GM18505 (cell line): ENCODE results near the gene ALDOB.

ENCODE experiments used
- ATAC-seq: cut with Tn5 transposase; IDR thresholded peaks from one replicate; pipeline ENCODE4 v1.9.1; 2021; ENCODE audit not compliant: unreplicated experiment
- POLR2A ChIP-seq: IDR thresholded peaks from 4 replicates; pipeline ENCODE4 v1.6.1; 2011; ENCODE audit warnings: borderline replicate concordance; ENCODE audit not compliant: insufficient read depth, insufficient read length; ENCODE audit errors: extremely low read depth

The ALDOB gene

DNA sequence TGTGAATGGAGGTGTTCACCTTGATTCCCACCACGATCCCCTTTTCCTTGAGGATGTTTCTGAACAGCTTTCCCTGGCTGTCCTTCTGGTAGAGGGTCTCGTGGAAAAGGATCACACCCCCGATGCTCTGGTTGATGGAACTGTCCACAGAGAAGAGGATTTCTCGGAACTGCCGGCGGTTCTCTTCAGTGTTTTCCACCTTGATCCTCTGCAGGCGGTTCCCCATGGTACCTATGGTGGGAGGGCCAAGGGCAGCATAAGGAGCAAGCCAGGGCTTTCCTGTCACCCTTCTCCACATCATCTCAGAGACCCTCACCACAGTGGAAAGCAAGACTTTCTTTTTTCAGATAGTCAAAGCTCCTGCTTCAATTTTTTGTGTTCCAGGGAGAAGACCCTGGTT lies 5.8 kb downstream of the ALDOB start:
- no peak for ATAC-seq
- TF ChIP-seq POLR2A, result no peak

DNA sequence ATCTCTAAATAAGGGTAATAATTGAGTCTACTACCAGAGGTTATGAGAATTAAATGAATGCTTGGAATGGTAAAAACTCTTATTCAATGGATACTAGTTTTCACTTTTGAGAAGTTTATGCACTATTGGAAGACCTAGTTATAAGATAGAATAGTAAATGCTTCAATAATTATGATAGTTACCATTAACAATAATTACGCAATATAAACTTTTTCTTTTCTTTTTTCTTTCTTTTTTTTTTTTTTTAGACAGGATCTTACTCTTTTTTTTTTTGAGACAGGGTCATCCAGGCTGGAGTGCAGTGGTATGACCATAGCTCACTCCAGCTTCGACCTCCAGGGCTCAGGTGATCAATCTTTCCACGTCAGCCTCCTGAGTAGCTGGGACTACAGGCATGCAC lies 6.7 kb downstream of the ALDOB start:
- no peak for TF ChIP-seq POLR2A
- ATAC-seq, result no peak

DNA sequence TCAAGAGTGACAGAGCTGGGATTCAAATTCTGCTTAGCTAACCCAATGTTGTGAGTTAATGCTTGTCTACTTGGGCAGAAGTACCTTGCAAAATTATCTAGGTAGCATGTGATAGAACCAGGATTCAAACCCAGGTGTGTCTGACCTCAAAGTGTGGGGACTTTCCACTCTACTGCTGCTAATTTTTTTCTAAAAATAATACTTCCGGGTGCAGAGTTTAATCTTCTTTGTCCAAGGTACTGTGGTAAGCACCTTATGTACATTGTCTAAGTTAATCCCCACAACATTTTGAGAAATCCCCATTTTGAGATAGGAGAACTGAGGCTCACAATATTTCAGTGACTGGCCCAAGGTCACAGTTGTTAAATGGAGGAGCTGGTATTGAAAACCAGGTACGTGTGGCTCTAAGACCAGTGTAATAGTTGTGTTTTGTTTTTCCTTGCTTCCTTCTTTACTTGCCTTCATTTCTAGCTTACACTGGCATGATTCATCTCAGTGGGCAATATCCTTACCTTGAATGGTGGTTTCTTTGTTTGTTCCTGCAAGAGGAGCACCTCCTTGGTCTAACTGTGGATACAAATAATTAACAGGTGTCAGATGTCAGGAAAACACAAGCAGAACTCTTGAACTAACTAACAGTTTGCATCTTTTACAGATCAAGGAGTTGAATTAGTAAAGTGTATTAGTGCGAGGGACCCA lies 7.5 kb downstream of the ALDOB start:
- no peak for ATAC-seq
- no peak for TF ChIP-seq POLR2A

DNA sequence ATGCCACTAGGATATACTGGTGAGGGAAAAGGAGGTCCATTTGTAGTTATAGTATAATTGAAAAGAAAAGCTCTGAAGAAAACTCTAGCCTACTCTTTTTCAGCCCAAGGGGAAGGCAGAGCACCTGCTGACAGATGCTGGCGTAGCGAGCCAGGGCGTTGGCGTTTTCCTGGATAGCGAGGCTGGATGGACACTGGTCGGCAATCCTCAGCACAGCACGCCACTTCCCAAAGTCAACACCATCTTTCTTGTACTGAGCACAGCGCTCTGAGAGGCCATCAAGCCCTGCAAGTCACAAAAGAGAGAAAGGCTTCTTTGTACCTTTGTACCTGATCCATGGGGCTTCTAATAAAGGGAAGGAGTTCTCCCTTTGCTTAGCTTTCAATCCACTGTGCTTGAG lies 8.2 kb downstream of the ALDOB start:
- no peak for TF ChIP-seq POLR2A
- no peak for ATAC-seq

DNA sequence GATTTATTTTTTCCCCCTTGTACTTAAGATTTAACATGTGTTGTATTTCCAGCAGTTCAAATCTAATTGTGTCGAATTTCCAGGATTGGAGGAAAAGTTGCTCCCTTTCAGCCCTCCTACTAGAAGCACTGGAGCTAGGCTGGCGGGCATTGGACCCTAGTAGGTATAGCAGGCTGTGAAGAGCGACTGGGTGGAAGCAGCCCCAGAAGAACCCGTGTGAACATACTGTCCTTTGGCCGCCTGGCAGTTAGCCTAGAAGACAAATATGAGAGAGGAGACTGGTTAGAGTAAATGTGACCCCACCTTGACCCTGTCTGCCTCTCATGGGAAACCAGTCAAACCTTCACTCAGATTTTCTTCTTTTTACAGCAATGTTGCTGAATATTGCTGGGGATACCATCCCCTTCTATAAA lies 13.9 kb downstream of the ALDOB start:
- TF ChIP-seq POLR2A, result no peak
- ATAC-seq, result no peak

DNA sequence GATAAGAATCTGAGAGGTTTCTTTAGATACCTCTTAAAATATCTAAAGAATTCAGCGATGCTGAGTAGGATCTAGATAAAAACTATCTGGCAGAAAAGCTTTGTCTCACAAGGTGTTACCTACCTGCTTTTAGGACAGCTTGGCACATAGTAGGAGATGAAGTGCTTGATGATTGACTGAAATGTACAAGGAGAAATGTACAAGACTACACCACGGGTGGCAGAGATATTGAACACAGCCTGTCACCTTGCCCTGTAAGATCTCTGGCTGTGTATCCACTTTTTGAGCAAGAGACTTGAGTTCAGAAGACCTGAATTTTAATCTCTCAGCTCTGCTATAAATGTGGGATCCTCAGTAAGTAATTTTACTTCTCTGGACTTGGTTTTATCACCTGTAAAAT lies 15.7 kb downstream of the ALDOB start:
- ATAC-seq, result no peak
- TF ChIP-seq POLR2A, result no peak

DNA sequence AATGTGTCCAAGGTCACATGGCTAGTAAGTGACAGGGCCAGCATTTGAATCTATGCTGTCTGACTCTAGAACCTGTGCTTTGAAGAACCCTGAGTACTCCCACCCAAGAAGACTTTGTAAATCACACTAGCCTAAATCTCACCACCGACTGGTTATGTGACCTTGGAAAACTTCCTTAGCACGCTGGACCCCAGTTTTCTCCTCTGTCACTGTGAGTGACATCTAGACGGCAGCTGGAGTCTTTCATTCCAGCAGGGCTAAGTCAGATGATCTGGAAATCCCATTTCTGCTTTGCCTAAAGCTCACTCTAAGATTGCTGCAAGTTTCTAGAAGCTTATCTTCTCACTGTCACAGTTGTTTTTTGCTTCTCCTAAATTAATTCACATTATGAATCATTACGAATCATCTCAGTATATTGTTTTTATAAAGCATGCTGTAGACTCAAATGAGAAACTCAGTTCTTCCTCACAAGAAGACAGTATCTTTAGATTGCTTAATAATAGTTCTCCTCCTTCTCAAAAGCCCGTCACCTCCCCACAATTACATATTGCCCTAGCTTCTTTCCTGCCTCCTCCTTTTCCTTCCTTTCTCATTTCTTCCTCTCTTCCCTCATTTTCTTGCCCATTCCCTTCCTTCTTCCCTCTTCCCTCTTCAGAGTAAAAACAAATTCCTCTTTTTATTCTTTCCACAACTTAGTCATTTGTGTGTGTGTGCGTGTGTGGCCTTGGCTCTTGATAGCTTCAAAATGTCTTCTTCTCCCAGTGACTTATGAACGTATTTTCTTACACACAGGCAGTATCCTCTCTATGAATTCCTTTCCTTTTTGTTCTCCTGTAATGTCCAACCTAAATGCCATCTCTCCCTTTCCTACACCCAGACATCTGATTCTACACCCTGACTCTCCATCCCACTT lies 16.8 kb downstream of the ALDOB start:
- no peak for TF ChIP-seq POLR2A
- ATAC-seq, result no peak

DNA sequence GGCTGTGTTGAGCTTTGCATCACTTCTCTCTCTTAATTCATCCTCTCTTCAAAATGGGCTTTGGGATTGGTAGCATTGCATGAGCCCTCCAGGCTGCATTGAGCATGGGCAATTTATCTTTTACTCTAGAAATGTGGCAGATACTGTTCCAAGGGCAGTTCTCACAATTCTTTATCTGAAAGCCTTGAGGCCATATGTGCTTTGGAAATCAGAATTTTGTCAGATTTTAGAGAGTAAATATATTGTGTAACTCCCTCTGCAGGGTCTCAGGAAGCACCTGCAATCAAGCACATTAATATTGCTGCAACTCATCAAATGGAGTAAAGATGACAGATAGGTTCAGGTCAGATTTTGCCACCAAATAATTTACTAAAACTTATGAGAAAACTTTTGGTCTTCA lies 17.6 kb downstream of the ALDOB start:
- no peak for TF ChIP-seq POLR2A
- ATAC-seq, result no peak

DNA sequence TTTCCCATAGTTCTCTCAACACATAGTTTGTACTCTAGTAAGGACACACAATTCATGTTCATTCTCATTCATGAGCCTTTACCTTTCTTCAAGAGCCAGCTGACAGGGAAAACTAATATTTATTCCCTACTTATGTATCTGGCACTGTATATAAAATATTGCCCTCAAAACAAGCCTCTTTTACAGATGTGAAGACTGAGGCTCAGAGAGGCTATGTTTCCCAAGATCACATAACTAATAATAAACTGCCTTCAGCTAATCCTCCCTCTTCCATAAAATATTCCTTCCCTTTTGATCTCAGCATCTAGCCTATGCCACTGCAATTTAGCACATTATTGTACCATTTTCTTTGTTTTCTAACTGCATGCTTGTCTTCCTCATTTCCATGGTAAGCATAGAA lies 18.2 kb downstream of the ALDOB start:
- no peak for ATAC-seq
- no peak for TF ChIP-seq POLR2A

DNA sequence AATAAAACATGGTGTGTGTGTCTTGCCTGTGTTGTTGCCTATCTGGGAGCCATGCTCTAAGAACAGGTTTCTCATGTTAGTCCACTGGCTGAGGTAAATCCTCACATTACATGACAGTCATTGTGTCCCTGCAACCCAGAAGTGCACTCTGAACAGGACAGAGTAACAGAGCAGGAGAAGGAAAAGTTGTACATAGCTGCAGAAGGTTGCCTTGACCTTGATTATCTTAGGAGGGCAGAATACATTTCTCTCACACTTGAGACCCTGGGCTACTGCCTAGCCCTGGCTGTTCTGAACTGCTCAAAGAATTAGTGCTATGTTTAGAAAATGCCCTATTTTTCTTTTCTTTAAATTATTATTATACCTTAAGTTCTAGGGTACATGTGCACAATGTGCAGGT lies 20.0 kb downstream of the ALDOB start:
- no peak for TF ChIP-seq POLR2A
- ATAC-seq, result no peak

DNA sequence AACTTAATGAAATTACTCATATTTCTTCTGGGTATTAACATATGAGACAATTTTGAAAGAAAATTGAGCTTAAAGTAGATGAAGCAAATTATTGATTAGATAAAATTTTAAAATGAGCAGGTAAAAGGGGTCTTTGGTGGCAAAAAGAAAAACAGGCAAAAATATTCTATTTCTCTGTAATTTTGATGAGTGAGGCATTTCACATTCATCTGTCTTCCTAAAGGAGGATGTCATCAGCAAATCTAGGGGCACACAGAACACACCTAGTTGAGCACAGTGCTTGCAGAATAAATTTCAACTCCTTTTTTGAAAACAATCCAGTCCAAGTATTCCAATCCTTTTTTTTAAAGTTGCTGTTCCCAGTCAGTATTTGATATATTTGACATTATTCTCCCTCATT lies 20.7 kb downstream of the ALDOB start:
- no peak for TF ChIP-seq POLR2A
- no peak for ATAC-seq

DNA sequence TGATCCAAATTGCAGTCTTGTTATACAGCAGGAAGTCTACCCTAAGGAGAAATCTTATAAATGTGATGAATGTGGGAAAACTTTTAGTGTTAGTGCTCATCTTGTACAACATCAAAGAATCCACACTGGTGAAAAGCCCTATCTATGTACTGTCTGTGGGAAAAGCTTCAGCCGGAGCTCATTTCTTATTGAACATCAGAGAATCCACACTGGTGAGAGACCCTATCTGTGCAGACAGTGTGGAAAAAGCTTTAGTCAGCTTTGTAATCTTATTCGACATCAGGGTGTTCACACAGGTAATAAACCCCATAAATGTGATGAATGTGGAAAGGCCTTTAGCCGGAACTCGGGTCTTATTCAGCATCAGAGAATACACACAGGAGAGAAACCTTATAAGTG lies 26.5 kb downstream of the ALDOB start:
- no peak for ATAC-seq
- no peak for TF ChIP-seq POLR2A

DNA sequence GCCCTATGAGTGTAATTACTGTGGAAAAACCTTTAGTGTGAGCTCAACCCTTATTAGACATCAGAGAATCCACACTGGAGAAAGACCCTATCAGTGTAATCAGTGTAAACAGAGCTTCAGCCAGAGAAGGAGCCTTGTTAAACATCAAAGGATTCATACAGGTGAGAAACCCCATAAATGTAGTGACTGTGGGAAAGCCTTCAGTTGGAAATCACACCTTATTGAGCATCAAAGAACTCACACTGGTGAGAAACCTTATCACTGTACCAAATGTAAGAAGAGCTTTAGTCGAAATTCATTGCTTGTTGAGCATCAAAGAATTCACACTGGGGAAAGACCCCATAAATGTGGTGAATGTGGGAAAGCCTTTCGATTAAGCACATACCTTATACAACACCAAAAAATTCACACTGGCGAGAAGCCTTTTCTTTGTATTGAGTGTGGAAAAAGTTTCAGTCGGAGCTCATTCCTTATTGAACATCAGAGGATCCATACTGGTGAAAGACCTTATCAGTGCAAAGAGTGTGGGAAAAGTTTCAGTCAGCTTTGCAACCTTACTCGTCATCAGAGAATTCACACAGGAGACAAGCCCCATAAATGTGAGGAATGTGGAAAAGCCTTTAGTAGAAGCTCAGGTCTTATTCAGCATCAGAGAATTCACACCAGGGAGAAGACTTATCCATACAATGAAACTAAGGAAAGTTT lies 27.0 kb downstream of the ALDOB start:
- no peak for TF ChIP-seq POLR2A
- no peak for ATAC-seq
